ENCODE data around the gene ODR4.
"Not testable (repeated sequence)": the region's sequence is repeated elsewhere in the genome, so short reads cannot be mapped to it uniquely, and the experiment has no call there.

Gene ODR4

DNA sequence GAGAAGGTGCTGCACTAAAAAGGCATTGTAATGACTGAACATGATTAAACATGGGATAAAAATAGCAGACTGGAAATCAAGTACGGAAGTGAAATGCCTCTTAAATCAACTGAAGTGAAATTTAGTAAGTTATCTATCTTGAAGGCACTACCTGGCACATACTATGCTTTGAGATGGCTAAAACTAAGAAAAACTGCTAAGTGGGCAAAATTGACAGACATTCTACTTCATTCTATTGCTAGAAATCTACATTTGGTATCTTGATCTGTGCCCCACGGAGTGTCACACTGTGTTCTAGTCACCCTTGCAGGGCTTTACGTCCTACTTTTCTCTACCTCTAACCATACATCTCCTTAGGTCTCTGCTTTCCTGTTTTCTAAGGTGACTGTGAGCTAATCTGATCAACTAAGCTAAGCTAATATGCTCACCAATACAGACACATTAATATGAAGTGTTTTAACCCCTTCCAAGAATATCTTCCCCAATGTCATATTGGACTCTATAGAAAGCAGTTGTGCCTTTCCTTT is 81.2 kb downstream of the ODR4 start:
- no peak for DNase-seq
- H3K4me3 ChIP-seq (ENCODE audit: low read depth, low read length) = no peak overlapping the region

DNA sequence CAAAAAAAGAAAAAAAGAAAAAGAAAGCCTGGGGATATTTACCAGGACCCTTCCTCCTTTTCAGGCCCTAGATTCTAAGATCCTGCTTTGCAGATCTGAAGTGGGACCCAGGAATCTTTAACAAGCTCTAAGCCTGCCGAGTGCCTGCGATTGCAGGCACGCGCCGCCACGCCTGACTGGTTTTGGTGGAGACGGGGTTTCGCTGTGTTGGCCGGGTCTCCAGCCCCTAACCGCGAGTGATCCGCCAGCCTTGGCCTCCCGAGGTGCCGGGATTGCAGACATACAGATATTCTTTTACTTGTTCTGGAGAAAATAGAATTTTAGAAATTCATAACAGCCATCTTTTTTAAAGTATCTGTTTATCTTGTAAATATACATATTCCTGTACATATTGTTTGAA is 83.5 kb downstream of the ODR4 start:
- H3K4me3 ChIP-seq (ENCODE audit: low read depth, low read length); H3K4me1 ChIP-seq; DNase-seq; H3K27me3 ChIP-seq; H3K9me3 ChIP-seq; H3K36me3 ChIP-seq: not testable (repeated sequence)

More for the DNA sequence above, 81.2 kb downstream of the ODR4 start:
- Histone ChIP-seq H3K9me3 (no peaks in the 10 kb centered on the region), H3K4me1 (no peaks in the 10 kb centered on the region), H3K27me3 (no peaks in the 10 kb centered on the region; the same call in 1 of the 2 replicates), H3K36me3 (no peaks in the 10 kb centered on the region)
- TF ChIP-seq, protein P1, sequence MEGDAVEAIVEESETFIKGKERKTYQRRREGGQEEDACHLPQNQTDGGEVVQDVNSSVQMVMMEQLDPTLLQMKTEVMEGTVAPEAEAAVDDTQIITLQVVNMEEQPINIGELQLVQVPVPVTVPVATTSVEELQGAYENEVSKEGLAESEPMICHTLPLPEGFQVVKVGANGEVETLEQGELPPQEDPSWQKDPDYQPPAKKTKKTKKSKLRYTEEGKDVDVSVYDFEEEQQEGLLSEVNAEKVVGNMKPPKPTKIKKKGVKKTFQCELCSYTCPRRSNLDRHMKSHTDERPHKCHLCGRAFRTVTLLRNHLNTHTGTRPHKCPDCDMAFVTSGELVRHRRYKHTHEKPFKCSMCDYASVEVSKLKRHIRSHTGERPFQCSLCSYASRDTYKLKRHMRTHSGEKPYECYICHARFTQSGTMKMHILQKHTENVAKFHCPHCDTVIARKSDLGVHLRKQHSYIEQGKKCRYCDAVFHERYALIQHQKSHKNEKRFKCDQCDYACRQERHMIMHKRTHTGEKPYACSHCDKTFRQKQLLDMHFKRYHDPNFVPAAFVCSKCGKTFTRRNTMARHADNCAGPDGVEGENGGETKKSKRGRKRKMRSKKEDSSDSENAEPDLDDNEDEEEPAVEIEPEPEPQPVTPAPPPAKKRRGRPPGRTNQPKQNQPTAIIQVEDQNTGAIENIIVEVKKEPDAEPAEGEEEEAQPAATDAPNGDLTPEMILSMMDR (IDR thresholded peaks at IDR 0.05; ENCODE audit: low read depth, low read length) = no peak

DNA sequence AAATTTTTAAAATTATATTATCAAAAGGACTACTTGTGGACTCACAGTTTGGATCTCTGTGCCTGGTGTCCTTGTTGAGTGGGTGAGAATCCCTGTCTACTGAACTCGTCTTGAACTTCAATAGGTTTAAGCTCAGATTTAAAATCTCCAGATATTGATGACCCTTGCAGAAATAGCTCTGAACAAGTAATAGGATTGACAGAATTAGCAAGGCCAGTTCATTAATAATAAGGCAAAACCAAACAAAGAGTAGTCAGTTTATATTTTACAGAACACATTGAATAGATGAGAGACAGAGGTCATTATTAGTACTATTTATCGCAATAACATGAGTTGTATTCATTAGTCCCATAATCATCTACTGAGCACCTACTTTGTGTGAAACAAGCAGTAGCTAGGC is 85.4 kb downstream of the ODR4 start, which contains the start of gene PDC:
TSS of gene PDC (minus strand) at position 101 of the 400 bp plus-strand sequence. CDS start 11,655 bp downstream, outside the sequence.
- TF ChIP-seq, protein P1 (IDR thresholded peaks at IDR 0.05; ENCODE audit: low read depth, low read length) = no peak
- H3K36me3 ChIP-seq = no peaks in the 10 kb centered on the region
- H3K9me3 ChIP-seq = no peaks in the 10 kb centered on the region

DNA sequence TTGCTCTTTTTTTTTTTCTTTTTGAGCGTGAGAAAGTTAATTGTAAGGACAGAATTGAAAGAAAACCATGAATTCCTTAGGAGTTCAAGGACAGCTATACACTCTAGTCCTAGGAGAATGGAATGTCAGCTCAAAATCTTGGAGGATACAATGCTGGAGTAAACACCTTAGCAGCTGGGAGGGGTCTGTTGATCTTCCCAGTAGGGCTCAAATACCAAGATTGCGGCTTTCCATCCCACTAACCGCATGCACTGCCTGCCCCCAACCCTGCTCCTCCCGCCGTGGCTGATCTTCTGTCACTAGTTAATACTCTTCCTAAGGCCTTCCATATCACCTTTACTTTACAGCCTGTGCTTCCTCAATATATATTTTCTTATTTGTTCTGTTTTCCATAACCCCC is 87.9 kb downstream of the ODR4 start:
- TF ChIP-seq, protein P1 (IDR thresholded peaks at IDR 0.05; ENCODE audit: low read depth, low read length) = no peak
- Histone ChIP-seq H3K27me3 (no peaks in the 10 kb centered on the region), H3K4me1 (no peaks in the 10 kb centered on the region), H3K9me3 (no peaks in the 10 kb centered on the region), H3K36me3 (no peaks in the 10 kb centered on the region), H3K4me3 (ENCODE audit: low read depth, low read length) (no peak overlapping the region)
- DNase-seq = no peak

More for the DNA sequence above, 85.4 kb downstream of the ODR4 start, which contains the start of gene PDC:
- H3K27me3 ChIP-seq = no peaks in the 10 kb centered on the region; the same call in 1 of the 2 replicates
- DNase-seq = no peak
- no peaks in the 10 kb centered on the region for H3K4me1 ChIP-seq
- H3K4me3 ChIP-seq (ENCODE audit: low read depth, low read length) = no peak within 1 kb of the TSS

DNA sequence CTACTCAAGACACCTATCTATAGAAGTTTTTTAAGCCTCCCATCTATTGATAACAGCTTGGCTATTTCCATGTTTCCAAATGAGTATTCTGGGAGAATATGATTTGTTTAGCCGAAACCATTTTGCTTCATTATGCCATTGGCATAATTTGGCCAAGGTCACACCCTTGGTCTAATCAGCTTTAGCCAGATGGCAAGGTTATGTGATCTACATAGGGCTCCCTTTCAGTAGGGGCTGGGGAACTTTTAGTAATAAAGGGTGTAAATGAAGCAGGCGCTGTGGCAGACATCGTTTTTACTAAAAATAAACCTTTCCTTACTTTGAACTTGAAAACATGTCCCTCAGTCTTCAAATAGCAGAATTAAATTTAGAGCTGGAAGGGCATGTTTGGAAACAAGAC is 88.3 kb downstream of the ODR4 start:
- Histone ChIP-seq H3K4me1 (no peaks in the 10 kb centered on the region), H3K9me3 (no peaks in the 10 kb centered on the region), H3K36me3 (no peaks in the 10 kb centered on the region), H3K27me3 (no peaks in the 10 kb centered on the region), H3K4me3 (ENCODE audit: low read depth, low read length) (no peak overlapping the region)
- TF ChIP-seq, protein P1 (IDR thresholded peaks at IDR 0.05; ENCODE audit: low read depth, low read length) = no peak
- no peak for DNase-seq

DNA sequence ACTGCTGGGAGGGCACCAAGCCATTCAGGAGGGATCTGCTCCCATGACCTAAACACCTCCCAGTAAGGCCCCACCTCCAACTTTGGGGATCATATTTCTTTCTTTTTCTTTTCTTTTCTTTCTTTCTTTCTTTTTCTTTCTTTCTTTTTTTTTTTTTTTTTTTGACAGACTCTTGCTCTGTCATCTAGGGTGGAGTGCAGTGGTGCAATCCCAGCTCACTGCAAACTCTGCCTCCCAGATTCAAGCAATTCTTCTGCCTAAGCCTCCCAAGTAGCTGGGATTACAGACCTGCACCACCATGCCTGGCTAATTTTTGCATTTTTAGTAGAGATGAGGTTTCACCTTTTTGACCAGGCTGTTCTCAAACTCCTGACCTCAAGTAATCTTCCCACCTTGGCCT is 89.9 kb downstream of the ODR4 start:
- not testable (repeated sequence) for DNase-seq; H3K4me1 ChIP-seq; H3K9me3 ChIP-seq; H3K4me3 ChIP-seq (ENCODE audit: low read depth, low read length); H3K36me3 ChIP-seq; H3K27me3 ChIP-seq

DNA sequence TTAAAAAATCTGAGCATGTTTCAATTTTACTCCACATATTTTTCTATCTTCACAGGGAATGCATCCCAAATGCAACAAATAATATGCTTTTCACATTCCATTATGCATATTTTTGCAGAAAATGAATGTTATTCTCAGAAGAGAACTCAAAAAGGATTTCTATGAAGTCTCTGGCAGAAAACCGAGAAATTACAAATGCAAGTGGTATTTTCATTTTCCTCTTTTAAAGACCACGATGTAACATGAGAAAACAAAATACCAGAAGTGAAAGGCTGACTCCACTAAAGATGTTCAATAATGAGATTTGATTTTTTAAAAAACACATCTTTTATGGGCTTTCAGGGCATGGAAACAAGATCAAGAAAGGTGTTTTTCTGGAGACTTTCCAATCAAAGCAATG is 90.3 kb downstream of the ODR4 start:
- H3K36me3 ChIP-seq = no peaks in the 10 kb centered on the region
- no peak overlapping the region for H3K4me3 ChIP-seq (ENCODE audit: low read depth, low read length)
- H3K4me1 ChIP-seq = no peaks in the 10 kb centered on the region
- TF ChIP-seq, protein P1 (IDR thresholded peaks at IDR 0.05; ENCODE audit: low read depth, low read length) = no peak
- H3K27me3 ChIP-seq = no peaks in the 10 kb centered on the region
- no peak for DNase-seq
- no peaks in the 10 kb centered on the region for H3K9me3 ChIP-seq

Data from BE2C (cell line).